ENCODE results near the gene CEP41.

GRCh38 chr7:130397051-130397757, 43.6 kb downstream of the CEP41 start:
- TF ChIP-seq, protein P1, sequence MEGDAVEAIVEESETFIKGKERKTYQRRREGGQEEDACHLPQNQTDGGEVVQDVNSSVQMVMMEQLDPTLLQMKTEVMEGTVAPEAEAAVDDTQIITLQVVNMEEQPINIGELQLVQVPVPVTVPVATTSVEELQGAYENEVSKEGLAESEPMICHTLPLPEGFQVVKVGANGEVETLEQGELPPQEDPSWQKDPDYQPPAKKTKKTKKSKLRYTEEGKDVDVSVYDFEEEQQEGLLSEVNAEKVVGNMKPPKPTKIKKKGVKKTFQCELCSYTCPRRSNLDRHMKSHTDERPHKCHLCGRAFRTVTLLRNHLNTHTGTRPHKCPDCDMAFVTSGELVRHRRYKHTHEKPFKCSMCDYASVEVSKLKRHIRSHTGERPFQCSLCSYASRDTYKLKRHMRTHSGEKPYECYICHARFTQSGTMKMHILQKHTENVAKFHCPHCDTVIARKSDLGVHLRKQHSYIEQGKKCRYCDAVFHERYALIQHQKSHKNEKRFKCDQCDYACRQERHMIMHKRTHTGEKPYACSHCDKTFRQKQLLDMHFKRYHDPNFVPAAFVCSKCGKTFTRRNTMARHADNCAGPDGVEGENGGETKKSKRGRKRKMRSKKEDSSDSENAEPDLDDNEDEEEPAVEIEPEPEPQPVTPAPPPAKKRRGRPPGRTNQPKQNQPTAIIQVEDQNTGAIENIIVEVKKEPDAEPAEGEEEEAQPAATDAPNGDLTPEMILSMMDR (IDR thresholded peaks at IDR 0.05; ENCODE audit: low read length), result no peak
- no peak for TF ChIP-seq EZH2 (IDR thresholded peaks at IDR 0.05; ENCODE audit: borderline replicate concordance, low read length)

Data from OCI-LY1 (cell line).